ENCODE data around the gene GOLGA6D.
"Not testable (repeated sequence)": the region's sequence is repeated elsewhere in the genome, so short reads cannot be mapped to it uniquely, and the experiment has no call there.

The GOLGA6D gene, protein sequence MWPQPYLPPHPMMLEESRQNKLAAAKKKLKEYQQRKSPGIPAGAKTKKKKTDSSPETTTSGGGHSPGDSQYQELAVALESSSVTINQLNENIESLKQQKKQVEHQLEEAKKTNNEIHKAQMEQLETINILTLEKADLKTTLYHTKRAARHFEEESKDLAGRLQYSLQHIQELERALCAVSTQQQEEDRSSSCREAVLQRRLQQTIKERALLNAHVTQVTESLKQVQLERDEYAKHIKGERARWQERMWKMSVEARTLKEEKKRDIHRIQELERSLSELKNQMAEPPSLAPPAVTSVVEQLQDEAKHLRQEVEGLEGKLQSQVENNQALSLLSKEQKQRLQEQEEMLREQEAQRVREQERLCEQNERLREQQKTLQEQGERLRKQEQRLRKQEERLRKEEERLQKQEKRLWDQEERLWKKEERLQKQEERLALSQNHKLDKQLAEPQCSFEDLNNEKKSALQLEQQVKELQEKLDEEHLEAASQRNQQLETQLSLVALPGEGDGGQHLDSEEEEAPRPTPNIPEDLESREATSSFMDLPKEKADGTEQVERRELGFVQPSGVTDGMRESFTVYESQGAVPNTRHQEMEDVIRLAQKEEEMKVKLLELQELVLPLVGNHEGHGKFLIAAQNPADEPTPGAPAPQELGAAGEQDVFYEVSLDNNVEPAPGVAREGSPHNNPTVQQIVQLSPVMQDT

DNA sequence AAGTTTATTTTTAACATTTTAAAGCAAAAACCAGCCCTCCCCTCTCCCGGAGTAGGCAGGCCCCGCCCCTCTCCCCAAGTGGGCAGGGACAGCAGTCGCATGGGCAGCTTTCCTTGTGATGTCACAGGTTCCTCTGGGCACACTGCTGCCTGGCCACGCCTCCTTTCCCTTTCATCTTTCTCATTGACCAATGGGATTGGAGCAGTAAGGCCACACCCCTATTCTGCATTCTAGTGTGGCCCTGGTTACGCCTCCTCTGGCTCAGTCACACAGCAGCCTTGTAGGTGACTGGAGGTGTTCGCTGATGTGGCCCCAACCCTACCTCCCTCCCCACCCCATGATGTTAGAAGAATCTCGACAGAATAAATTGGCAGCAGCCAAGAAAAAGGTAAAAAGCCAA is at the start of gene GOLGA6D:
GOLGA6D (plus strand) TSS at position 264 of the 400 bp plus-strand sequence; CDS start at position 305, 41 bp downstream.
- DNase-seq (ENCODE audit: low read depth), result not testable (repeated sequence)

DNA sequence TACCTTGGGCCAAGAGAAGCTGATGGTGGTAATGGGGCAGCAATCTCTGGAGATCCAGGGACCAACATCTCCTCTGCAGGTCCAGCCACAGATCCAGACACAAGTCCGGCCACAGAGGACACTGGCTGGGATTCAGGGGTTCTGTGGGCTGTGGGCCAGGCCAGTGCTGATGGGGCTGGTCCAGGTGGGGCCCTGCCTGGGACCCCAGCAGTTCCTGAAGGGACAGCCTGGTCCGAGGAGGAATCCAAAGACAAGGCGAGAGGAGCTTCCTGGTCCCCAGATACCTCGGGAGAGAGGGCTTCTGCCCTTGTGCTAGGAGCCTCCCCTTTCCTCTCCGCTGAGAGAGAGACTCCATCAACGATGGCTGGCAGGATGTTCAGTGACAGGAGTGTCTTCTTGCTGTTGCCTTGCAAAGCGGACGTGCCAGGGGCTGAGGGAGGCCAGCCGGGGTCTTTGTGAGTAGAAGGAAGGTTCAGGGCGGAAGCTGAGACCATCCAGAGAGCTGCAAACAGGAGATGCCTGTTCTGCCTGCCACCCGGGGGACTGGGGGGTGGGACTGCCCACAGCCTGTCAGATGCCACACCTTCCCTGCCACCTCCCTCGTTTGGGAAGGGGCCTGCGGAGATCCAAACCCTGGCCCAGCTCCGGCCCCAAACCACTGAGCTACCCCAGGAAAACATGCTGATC is 49.0 kb upstream of the GOLGA6D start:
- no peak for DNase-seq (ENCODE audit: low read depth)

DNA sequence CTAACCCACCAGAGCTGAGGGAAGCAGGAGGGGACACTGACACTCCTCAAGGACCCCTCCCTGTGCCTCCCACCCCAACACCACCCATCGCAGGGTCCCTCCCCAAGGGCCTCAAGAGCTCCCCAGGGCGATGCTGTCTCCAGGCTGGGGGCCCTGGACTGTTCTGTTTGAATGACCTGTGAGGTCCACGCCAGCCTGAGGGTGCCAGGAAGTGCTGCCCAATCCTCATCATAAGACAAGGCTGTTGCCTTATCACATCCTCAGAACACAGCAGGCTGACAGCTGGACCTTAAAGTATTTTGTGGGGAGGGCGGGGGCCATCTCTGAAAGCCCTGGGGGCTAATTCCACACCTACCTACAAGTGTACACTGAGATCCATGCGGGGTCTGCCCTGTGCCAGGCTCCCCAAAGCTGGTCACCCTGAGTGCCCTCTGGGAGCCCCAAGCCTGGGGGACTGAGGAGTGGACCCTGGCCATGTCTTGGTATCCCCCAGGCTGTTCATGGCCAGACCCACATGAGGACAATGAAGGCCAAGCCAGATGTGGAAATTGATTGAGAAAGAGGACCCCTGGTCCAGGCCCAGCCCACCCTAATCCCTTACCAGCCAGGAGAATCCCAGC is 48.3 kb upstream of the GOLGA6D start:
- no peak for DNase-seq (ENCODE audit: low read depth)

GRCh38 chr15:75235051-75235673 is 47.5 kb upstream of the GOLGA6D start:
- no peak for DNase-seq (ENCODE audit: low read depth)

- no peak for DNase-seq (ENCODE audit: low read depth)
Observed at GRCh38 chr15:75235760-75236729, 46.6 kb upstream of the GOLGA6D start.

DNA sequence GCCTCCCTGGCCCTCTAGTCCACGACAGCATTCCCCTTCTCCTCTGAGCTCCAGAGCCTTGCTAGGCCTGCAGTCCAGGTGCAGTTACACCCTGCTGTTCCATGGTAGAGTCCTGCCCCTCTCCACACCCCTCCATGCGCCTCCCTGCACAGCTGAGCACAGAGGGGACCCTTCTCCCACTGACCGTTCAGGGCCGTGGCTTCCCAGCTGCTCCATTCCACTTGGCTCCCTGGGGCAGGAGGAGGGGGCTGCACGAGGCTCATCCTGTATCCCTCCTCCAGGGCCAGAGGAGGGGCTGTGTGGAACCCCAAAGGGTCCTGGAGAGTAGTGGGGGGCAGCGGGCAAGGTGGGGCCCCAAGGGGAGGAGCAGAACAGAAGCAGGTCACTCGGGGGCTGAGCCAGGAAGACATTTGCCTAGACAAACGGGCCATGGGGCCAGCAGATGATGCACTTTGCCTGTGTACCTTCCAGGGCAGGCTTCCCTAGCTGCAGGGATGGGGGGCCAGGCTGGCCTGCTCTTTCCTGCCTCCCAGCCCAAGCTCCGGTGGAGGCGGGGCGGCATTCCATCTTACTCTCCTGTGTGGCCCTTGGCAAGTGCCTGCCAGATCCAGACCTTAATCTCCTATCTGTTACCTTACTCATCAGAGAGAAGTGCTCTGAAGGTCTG is 45.2 kb upstream of the GOLGA6D start:
- DNase-seq (ENCODE audit: low read depth), result no peak

GRCh38 chr15:75238150-75238549 is 44.5 kb upstream of the GOLGA6D start:
- no peak for DNase-seq (ENCODE audit: low read depth)

GRCh38 chr15:75245741-75246140 is 36.9 kb upstream of the GOLGA6D start:
- not testable (repeated sequence) for DNase-seq (ENCODE audit: low read depth)

DNA sequence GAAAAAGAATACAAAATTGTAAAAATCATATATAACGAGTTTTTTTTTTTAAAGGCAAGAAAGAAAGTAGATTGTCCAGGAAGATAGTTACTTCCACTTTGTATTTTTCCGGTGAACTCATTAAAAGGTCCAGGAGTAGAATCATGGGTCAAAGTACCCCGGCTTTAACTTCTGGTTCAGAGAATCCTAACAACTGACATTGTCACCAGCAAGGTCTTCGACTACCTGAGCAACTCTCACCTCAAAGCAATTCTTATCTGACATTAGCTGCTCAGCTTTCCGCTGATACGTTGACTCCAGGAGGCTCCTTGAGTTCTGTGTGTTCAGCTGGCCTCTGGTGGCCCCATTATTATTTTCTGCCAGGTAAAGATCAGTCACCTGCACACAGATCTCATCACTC is 33.6 kb upstream of the GOLGA6D start:
- DNase-seq (ENCODE audit: low read depth), result not testable (repeated sequence)

- DNase-seq (ENCODE audit: low read depth), result no peak
Observed at GRCh38 chr15:75249726-75250125, 32.9 kb upstream of the GOLGA6D start.

GRCh38 chr15:75251343-75251742 is 31.3 kb upstream of the GOLGA6D start:
- DNase-seq (ENCODE audit: low read depth), result not testable (repeated sequence)

DNA sequence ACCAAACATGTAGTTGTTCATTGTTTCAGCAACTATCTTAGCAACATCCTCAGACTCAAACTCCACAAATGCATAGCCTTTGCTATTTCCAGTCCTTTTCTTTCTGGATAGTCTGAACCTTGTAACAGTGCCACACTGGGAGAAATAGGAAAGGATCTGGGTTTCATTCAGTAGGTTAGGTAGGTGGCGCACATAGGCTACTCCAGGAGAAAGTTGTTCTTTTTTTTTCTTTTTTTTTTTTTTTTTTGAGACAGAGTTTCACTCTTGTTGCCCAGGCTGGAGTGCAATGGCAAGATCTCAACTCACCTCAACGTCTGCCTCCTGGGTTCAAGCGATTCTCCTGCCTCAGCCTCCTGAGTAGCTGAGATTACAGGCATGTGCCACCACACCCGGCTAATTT is 30.4 kb upstream of the GOLGA6D start:
- DNase-seq (ENCODE audit: low read depth), result not testable (repeated sequence)

GRCh38 chr15:75258034-75258433 is 24.6 kb upstream of the GOLGA6D start, which contains the start of gene GOLGA6C:
Gene GOLGA6C, plus strand, starts transcription at chr15:75258334. Its CDS starts 265 bp downstream, at chr15:75258599.
- DNase-seq (ENCODE audit: low read depth), result not testable (repeated sequence)

GRCh38 chr15:75258620-75259343 is 23.9 kb upstream of the GOLGA6D start:
- not testable (repeated sequence) for DNase-seq (ENCODE audit: low read depth)

GRCh38 chr15:75259873-75260272 is 22.8 kb upstream of the GOLGA6D start:
- not testable (repeated sequence) for DNase-seq (ENCODE audit: low read depth)

- DNase-seq (ENCODE audit: low read depth), result not testable (repeated sequence)
Observed at GRCh38 chr15:75273751-75274359, 8.8 kb upstream of the GOLGA6D start.

- DNase-seq (ENCODE audit: low read depth), result peak; percentile 2
Observed at GRCh38 chr15:75274509-75275107, 8.0 kb upstream of the GOLGA6D start.

- DNase-seq (ENCODE audit: low read depth), result not testable (repeated sequence)
Observed at GRCh38 chr15:75275617-75276016, 7.0 kb upstream of the GOLGA6D start.

Data from T-helper 22 cell (primary cell).